ENCODE results near the gene ARHGDIB.

The ARHGDIB gene

DNA sequence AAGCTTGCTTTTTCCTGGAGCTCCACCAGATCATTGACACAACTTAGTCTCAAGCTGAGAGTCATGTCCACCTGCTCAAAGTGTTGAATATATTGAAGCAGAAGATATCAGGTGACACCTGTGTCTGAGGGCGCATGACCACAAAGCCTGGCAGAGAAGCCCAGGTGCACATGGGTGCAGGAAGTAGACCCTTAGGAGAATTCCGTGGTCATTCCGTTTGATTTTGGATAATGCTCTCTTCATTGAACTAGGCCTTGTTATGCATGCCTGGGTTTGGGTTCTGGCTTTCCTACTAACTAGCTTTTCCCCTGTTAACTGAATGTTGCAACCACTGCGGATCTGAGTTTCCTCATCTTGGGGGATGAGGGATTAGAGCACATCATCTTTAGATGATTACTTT, 7.1 kb downstream of the ARHGDIB start:
- TF ChIP-seq, protein P1, sequence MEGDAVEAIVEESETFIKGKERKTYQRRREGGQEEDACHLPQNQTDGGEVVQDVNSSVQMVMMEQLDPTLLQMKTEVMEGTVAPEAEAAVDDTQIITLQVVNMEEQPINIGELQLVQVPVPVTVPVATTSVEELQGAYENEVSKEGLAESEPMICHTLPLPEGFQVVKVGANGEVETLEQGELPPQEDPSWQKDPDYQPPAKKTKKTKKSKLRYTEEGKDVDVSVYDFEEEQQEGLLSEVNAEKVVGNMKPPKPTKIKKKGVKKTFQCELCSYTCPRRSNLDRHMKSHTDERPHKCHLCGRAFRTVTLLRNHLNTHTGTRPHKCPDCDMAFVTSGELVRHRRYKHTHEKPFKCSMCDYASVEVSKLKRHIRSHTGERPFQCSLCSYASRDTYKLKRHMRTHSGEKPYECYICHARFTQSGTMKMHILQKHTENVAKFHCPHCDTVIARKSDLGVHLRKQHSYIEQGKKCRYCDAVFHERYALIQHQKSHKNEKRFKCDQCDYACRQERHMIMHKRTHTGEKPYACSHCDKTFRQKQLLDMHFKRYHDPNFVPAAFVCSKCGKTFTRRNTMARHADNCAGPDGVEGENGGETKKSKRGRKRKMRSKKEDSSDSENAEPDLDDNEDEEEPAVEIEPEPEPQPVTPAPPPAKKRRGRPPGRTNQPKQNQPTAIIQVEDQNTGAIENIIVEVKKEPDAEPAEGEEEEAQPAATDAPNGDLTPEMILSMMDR (IDR thresholded peaks at IDR 0.05), result no peak

DNA sequence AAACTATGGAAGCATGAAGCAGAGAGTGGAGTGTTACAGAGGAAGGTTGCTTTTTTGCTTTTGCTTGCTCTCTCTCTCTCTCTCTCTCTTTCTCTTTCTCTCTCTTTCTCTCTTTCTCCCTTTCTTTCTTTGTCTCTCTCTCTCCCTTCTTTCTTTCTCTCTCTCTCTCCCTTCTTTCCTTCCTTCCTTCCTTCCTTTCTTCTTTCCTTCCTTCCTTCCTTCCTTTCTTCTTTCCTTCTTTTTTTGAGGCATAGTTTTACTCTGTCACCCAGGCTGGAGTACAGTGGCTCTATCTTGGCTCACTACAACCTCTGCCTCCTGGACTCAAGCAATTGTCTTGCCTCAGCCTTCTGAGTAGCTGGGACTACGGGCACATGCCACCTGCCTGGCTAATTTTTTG, 7.6 kb downstream of the ARHGDIB start:
- TF ChIP-seq, protein P1 (IDR thresholded peaks at IDR 0.05), result no peak

DNA sequence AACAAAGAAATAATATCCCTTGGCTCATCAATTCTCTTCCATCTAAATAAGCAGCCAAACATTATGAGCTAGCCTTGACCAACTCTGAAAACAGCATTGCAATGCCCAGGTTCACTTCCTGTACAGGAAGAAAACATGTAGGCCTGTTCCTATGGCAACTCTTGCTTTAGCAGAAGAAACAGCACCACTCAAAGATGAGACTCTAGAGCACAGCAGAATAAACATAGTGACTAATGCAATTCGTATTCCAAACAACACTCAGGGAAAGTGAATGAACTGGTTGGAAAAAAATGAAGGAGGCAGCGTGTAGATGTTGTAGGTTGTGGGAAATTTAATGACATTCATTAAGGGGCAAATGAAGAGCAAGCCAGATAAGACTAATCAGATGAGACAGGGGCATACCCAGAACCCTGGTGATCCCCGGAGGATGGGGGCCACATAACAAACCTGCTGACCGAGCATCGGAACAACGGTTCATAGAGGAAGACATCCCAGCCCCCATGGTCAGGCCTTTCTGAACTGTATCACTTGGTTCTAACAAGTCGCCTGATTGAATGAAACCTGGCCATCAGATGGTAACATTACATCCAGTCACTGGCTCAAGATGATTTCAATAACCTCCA, 9.0 kb downstream of the ARHGDIB start:
- TF ChIP-seq, protein P1 (IDR thresholded peaks at IDR 0.05), result no peak

DNA sequence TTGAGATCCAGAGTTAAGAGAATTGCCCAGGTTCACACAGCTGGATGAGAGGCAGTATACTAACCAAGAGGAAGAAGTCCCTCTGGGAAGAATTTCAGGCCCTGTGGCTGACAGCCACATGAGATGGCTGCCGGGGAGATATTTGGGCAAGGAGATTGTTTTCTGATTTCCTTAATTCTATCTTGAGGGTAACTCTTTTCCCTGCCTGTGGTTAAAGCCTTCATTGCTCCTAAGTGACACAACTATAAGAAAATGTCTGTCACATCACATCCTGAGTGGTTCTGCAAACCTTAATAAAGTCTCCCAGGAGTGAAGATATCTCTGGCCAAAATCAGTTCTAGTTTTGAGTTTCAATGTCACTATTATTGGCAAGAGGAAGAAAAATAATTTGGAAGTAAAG, 9.6 kb downstream of the ARHGDIB start:
- TF ChIP-seq, protein P1 (IDR thresholded peaks at IDR 0.05), result no peak

DNA sequence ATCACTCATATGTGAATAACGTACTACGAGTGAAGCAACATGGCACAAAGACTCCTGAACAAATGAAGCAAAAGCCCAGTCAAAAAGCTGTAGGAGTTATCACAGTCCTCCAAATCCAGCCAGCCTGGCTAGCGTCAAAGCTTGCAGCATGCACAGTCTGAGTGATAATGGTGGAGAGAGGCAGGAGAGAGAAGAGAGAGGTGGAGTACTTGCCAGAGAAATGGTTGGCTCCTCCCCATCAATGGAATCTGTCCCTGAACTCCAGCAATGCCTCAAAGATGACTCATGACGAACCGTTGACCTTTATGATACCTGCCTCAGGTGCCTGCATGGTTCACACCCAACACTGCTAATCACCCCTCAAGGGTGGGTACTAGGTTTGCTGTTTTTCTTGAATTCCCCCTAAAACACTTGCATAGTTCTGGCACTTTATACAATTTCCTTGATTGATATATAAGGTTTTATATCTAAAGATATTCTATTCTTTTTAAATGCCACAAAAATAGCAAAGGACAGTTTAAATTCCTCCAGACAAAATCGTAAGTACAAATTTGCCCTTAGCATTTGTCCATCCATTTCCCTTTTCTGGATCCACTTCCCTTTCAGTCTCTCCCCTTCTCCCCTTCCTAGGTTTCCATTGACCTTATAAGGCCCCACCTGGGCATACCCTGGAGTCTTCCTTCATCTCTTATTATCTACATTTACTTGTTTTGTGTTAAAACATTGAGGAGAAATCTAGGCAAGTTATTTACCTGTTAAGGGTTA, 10.2 kb downstream of the ARHGDIB start:
- TF ChIP-seq, protein P1 (IDR thresholded peaks at IDR 0.05), result no peak

DNA sequence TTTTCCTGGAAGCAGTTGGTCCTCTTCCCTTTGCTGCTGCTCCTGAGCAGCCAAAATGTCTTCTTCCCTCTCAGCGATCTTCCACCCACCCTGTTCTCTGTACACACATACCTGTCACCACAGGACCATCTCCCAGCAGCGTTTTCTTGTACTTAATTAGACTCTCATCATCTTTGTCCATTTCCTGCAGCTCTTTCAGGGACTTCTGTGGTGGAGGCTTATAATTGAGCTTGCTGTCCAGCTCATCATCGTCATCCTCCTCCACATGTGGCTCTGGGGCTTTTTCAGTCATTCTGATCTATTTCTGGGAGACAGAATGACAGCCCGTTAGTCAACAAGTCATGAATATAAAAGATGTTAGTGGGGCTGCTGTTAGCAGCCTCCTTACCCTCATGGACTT, 11.0 kb downstream of the ARHGDIB start:
- TF ChIP-seq, protein P1 (IDR thresholded peaks at IDR 0.05), result no peak

DNA sequence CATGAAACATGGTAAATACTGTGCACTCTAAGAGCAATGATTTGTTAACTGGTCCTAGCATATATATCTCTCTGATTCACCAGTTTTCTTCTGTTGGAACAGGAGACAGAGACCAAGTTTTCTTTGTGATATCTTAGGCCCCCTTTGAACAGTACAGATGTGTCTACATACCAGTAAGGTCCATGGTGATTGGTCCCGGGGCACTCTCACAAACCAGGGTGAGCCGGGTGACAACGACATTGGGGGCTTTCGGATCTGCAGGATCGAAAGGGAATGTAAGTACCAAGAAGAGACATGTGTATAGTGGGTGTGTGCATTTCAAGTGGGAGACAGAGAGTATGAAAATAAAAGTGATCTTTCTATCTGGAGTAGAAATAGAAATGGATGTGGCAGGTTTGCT, 11.8 kb downstream of the ARHGDIB start:
- TF ChIP-seq, protein P1 (IDR thresholded peaks at IDR 0.05), result no peak
